ENCODE results near the gene EHMT1.
"Not testable (repeated sequence)": the region's sequence is repeated elsewhere in the genome, so short reads cannot be mapped to it uniquely, and the experiment has no call there.

Gene EHMT1

GRCh38 chr9:137807721-137808703, 189.2 kb downstream of the EHMT1 start:
- H3K36me3 ChIP-seq (ENCODE audit: control insufficient read depth, insufficient read depth, low read length): peaks cover 61% of the 10 kb centered on the region

GRCh38 chr9:137809040-137809576, 190.3 kb downstream of the EHMT1 start:
- Histone ChIP-seq H3K27ac (ENCODE audit: low read depth, low read length) (no peak overlapping the region), H3K4me1 (ENCODE audit: control insufficient read depth, insufficient read depth, low read length) (no peaks in the 10 kb centered on the region), H3K9ac (ENCODE audit: low read depth, low read length) (no peak overlapping the region), H3K27me3 (ENCODE audit: control insufficient read depth, insufficient read depth, low read length) (no peaks in the 10 kb centered on the region), H3K36me3 (ENCODE audit: control insufficient read depth, insufficient read depth, low read length) (peaks cover 60% of the 10 kb centered on the region), H3K4me3 (ENCODE audit: low read depth, low read length) (no peak overlapping the region), H3K9me3 (ENCODE audit: control insufficient read depth, insufficient read depth, low read length) (no peaks in the 10 kb centered on the region)

More at GRCh38 chr9:137807721-137808703, 189.2 kb downstream of the EHMT1 start:
- H3K4me3 ChIP-seq (ENCODE audit: low read depth, low read length): no peak overlapping the region
- H3K9me3 ChIP-seq (ENCODE audit: control insufficient read depth, insufficient read depth, low read length): no peaks in the 10 kb centered on the region
- H3K27me3 ChIP-seq (ENCODE audit: control insufficient read depth, insufficient read depth, low read length): no peaks in the 10 kb centered on the region
- no peak overlapping the region for H3K27ac ChIP-seq (ENCODE audit: low read depth, low read length)
- no peak overlapping the region for H3K9ac ChIP-seq (ENCODE audit: low read depth, low read length)
- no peaks in the 10 kb centered on the region for H3K4me1 ChIP-seq (ENCODE audit: control insufficient read depth, insufficient read depth, low read length)

- peaks cover 61% of the 10 kb centered on the region for H3K36me3 ChIP-seq (ENCODE audit: control insufficient read depth, insufficient read depth, low read length)
- not testable (repeated sequence) for H3K27ac ChIP-seq (ENCODE audit: low read depth, low read length); H3K9ac ChIP-seq (ENCODE audit: low read depth, low read length); H3K4me1 ChIP-seq (ENCODE audit: control insufficient read depth, insufficient read depth, low read length); H3K9me3 ChIP-seq (ENCODE audit: control insufficient read depth, insufficient read depth, low read length); H3K4me3 ChIP-seq (ENCODE audit: low read depth, low read length); H3K27me3 ChIP-seq (ENCODE audit: control insufficient read depth, insufficient read depth, low read length)
Observed at GRCh38 chr9:137809726-137810450, 191.1 kb downstream of the EHMT1 start.

GRCh38 chr9:137811283-137811870, 192.6 kb downstream of the EHMT1 start:
- Histone ChIP-seq H3K9ac (ENCODE audit: low read depth, low read length) (no peak overlapping the region), H3K36me3 (ENCODE audit: control insufficient read depth, insufficient read depth, low read length) (peaks cover 71% of the 10 kb centered on the region), H3K9me3 (ENCODE audit: control insufficient read depth, insufficient read depth, low read length) (no peaks in the 10 kb centered on the region; the same call in 1 of the 2 replicates), H3K27ac (ENCODE audit: low read depth, low read length) (no peak overlapping the region), H3K4me3 (ENCODE audit: low read depth, low read length) (no peak overlapping the region), H3K4me1 (ENCODE audit: control insufficient read depth, insufficient read depth, low read length) (no peaks in the 10 kb centered on the region), H3K27me3 (ENCODE audit: control insufficient read depth, insufficient read depth, low read length) (no peaks in the 10 kb centered on the region)

- H3K9me3 ChIP-seq (ENCODE audit: control insufficient read depth, insufficient read depth, low read length): peaks cover 5% of the 10 kb centered on the region
- no peak overlapping the region for H3K27ac ChIP-seq (ENCODE audit: low read depth, low read length)
- H3K36me3 ChIP-seq (ENCODE audit: control insufficient read depth, insufficient read depth, low read length): peaks cover 78% of the 10 kb centered on the region
- H3K4me1 ChIP-seq (ENCODE audit: control insufficient read depth, insufficient read depth, low read length): no peaks in the 10 kb centered on the region
- H3K9ac ChIP-seq (ENCODE audit: low read depth, low read length): no peak overlapping the region
- H3K4me3 ChIP-seq (ENCODE audit: low read depth, low read length): no peak overlapping the region
- H3K27me3 ChIP-seq (ENCODE audit: control insufficient read depth, insufficient read depth, low read length): no peaks in the 10 kb centered on the region
Observed at GRCh38 chr9:137812356-137813023, 193.7 kb downstream of the EHMT1 start.

- Histone ChIP-seq H3K9ac (ENCODE audit: low read depth, low read length) (no peak overlapping the region), H3K27ac (ENCODE audit: low read depth, low read length) (no peak overlapping the region), H3K9me3 (ENCODE audit: control insufficient read depth, insufficient read depth, low read length) (peaks cover 12% of the 10 kb centered on the region), H3K4me1 (ENCODE audit: control insufficient read depth, insufficient read depth, low read length) (no peaks in the 10 kb centered on the region), H3K4me3 (ENCODE audit: low read depth, low read length) (no peak overlapping the region), H3K27me3 (ENCODE audit: control insufficient read depth, insufficient read depth, low read length) (no peaks in the 10 kb centered on the region), H3K36me3 (ENCODE audit: control insufficient read depth, insufficient read depth, low read length) (peaks cover 79% of the 10 kb centered on the region)
Observed at GRCh38 chr9:137813167-137813566, 194.4 kb downstream of the EHMT1 start.

- Histone ChIP-seq H3K9ac (ENCODE audit: low read depth, low read length) (no peak overlapping the region), H3K36me3 (ENCODE audit: control insufficient read depth, insufficient read depth, low read length) (peaks cover 77% of the 10 kb centered on the region), H3K9me3 (ENCODE audit: control insufficient read depth, insufficient read depth, low read length) (peaks cover 13% of the 10 kb centered on the region), H3K4me3 (ENCODE audit: low read depth, low read length) (no peak overlapping the region), H3K4me1 (ENCODE audit: control insufficient read depth, insufficient read depth, low read length) (no peaks in the 10 kb centered on the region), H3K27me3 (ENCODE audit: control insufficient read depth, insufficient read depth, low read length) (no peaks in the 10 kb centered on the region), H3K27ac (ENCODE audit: low read depth, low read length) (no peak overlapping the region)
Observed at GRCh38 chr9:137813651-137814415, 195.0 kb downstream of the EHMT1 start.

- H3K27me3 ChIP-seq (ENCODE audit: control insufficient read depth, insufficient read depth, low read length): no peaks in the 10 kb centered on the region
- peaks cover 71% of the 10 kb centered on the region for H3K36me3 ChIP-seq (ENCODE audit: control insufficient read depth, insufficient read depth, low read length)
- H3K27ac ChIP-seq (ENCODE audit: low read depth, low read length): no peak overlapping the region
- H3K9me3 ChIP-seq (ENCODE audit: control insufficient read depth, insufficient read depth, low read length): peaks cover 13% of the 10 kb centered on the region
- no peak overlapping the region for H3K4me3 ChIP-seq (ENCODE audit: low read depth, low read length)
- no peaks in the 10 kb centered on the region for H3K4me1 ChIP-seq (ENCODE audit: control insufficient read depth, insufficient read depth, low read length)
- no peak overlapping the region for H3K9ac ChIP-seq (ENCODE audit: low read depth, low read length)
Observed at GRCh38 chr9:137814436-137814835, 195.6 kb downstream of the EHMT1 start.

- H3K27me3 ChIP-seq (ENCODE audit: control insufficient read depth, insufficient read depth, low read length): no peaks in the 10 kb centered on the region
- peaks cover 13% of the 10 kb centered on the region for H3K9me3 ChIP-seq (ENCODE audit: control insufficient read depth, insufficient read depth, low read length)
- no peaks in the 10 kb centered on the region for H3K4me1 ChIP-seq (ENCODE audit: control insufficient read depth, insufficient read depth, low read length)
- no peak overlapping the region for H3K4me3 ChIP-seq (ENCODE audit: low read depth, low read length)
- peaks cover 70% of the 10 kb centered on the region for H3K36me3 ChIP-seq (ENCODE audit: control insufficient read depth, insufficient read depth, low read length)
- H3K9ac ChIP-seq (ENCODE audit: low read depth, low read length): no peak overlapping the region
- H3K27ac ChIP-seq (ENCODE audit: low read depth, low read length): no peak overlapping the region
Observed at GRCh38 chr9:137814841-137815240, 196.0 kb downstream of the EHMT1 start.

Measured in HUES48 (cell line).